ACC112 (cell line): ENCODE measurements around the gene SFI1.
"Not testable (repeated sequence)": the region's sequence is repeated elsewhere in the genome, so short reads cannot be mapped to it uniquely, and the experiment has no call there.

Experiments
- H2AFZ ChIP-seq: fragments of 200-600 bp; sonication (generic); one replicate; pipeline ENCODE4 v1.6.0; 2017; ENCODE audit warnings: antibody characterized with exemption, low read length; ENCODE audit not compliant: unreplicated experiment
- H3K27ac ChIP-seq: fragments of 200-600 bp; sonication (generic); 2 replicates; pipeline ENCODE4 v1.5.1; 2014; ENCODE audit warnings: low read depth, mild to moderate bottlenecking, antibody characterized with exemption, low read length, moderate library complexity
- H3K27me3 ChIP-seq: fragments of 200-600 bp; sonication (generic); 2 replicates; pipeline ENCODE4 v1.6.1; 2014; ENCODE audit warnings: mild to moderate bottlenecking, antibody characterized with exemption, low read length, moderate library complexity, mixed read lengths; ENCODE audit not compliant: insufficient read depth
- H3K36me3 ChIP-seq: fragments of 200-600 bp; sonication (generic); 2 replicates; pipeline ENCODE4 v1.6.1; 2016; ENCODE audit warnings: mild to moderate bottlenecking, antibody characterized with exemption, low read length, moderate library complexity, mixed read lengths; ENCODE audit not compliant: insufficient read depth
- H3K4me1 ChIP-seq: fragments of 200-600 bp; sonication (generic); one replicate; pipeline ENCODE4 v1.6.1; 2016; ENCODE audit warnings: low read length, mixed read lengths; ENCODE audit not compliant: insufficient read depth, unreplicated experiment, control insufficient read depth
- H3K4me3 ChIP-seq: fragments of 200-600 bp; sonication (generic); 2 replicates; pipeline ENCODE4 v1.5.1; 2014; ENCODE audit warnings: mild to moderate bottlenecking, low read depth, low read length
- H3K79me2 ChIP-seq: fragments of 200-600 bp; sonication (generic); one replicate; pipeline ENCODE4 v1.6.0; 2016; ENCODE audit warnings: low read length; ENCODE audit not compliant: control insufficient read depth, unreplicated experiment, insufficient read depth

SFI1 gene

GRCh38 chr22:31491218-31491962 is 4.9 kb upstream of the SFI1 start:
- Histone ChIP-seq H3K27ac (peak overlapping the region; percentile 82; the same call in 1 of the 2 replicates), H3K27me3 (no peaks in the 10 kb centered on the region), H3K36me3 (no peaks in the 10 kb centered on the region), H3K79me2 (peaks cover 23% of the 10 kb centered on the region), H2AFZ (no peak overlapping the region), H3K4me3 (peak overlapping the region; percentile 92), H3K4me1 (peaks cover 15% of the 10 kb centered on the region)

GRCh38 chr22:31492151-31492550 is 4.2 kb upstream of the SFI1 start:
- Histone ChIP-seq H3K79me2 (peaks cover 21% of the 10 kb centered on the region), H3K4me1 (peaks cover 15% of the 10 kb centered on the region), H3K27ac (no peak overlapping the region), H3K27me3 (no peaks in the 10 kb centered on the region), H3K36me3 (no peaks in the 10 kb centered on the region), H2AFZ (no peak overlapping the region), H3K4me3 (no peak overlapping the region)

- not testable (repeated sequence) for H3K27me3 ChIP-seq, H3K36me3 ChIP-seq, H3K27ac ChIP-seq, H3K4me1 ChIP-seq, H3K4me3 ChIP-seq, H2AFZ ChIP-seq
- H3K79me2 ChIP-seq = peaks cover 16% of the 10 kb centered on the region
Observed at GRCh38 chr22:31493355-31493754, 3.0 kb upstream of the SFI1 start.

- Histone ChIP-seq H2AFZ (peak overlapping the region; percentile 89), H3K4me1 (peaks cover 5% of the 10 kb centered on the region), H3K27ac (0 out of 2 replicates have a peak overlapping the region, but pooled peaks have one; percentile 52), H3K36me3 (no peaks in the 10 kb centered on the region), H3K4me3 (peak overlapping the region; percentile 98), H3K79me2 (peaks cover 7% of the 10 kb centered on the region), H3K27me3 (no peaks in the 10 kb centered on the region)
Observed at GRCh38 chr22:31495343-31495742, 993 bp upstream of the SFI1 start.

- H3K27me3 ChIP-seq = no peaks in the 10 kb centered on the region
- H2AFZ ChIP-seq = no peak overlapping the region
- H3K27ac ChIP-seq = peak overlapping the region; percentile 52; the same call in 1 of the 2 replicates
Observed at GRCh38 chr22:31496735-31497146, 405 bp downstream of the SFI1 start.

GRCh38 chr22:31497148-31497938 is 1.0 kb downstream of the SFI1 start:
- no peak overlapping the region for H2AFZ ChIP-seq
- no peaks in the 10 kb centered on the region for H3K4me1 ChIP-seq
- H3K27ac ChIP-seq = no peak overlapping the region
- H3K4me3 ChIP-seq = peak overlapping the region; percentile 98
- H3K36me3 ChIP-seq = no peaks in the 10 kb centered on the region
- peaks cover 9% of the 10 kb centered on the region for H3K79me2 ChIP-seq
- no peaks in the 10 kb centered on the region for H3K27me3 ChIP-seq

More at GRCh38 chr22:31496735-31497146, 405 bp downstream of the SFI1 start:
- H3K36me3 ChIP-seq = no peaks in the 10 kb centered on the region
- peak overlapping the region; percentile 98 for H3K4me3 ChIP-seq
- H3K4me1 ChIP-seq = no peaks in the 10 kb centered on the region
- peaks cover 9% of the 10 kb centered on the region for H3K79me2 ChIP-seq

- Histone ChIP-seq H3K79me2 (peaks cover 15% of the 10 kb centered on the region), H3K4me1 (peaks cover 11% of the 10 kb centered on the region), H2AFZ (no peak overlapping the region), H3K4me3 (no peak overlapping the region), H3K36me3 (no peaks in the 10 kb centered on the region), H3K27me3 (no peaks in the 10 kb centered on the region), H3K27ac (no peak overlapping the region)
Observed at GRCh38 chr22:31501738-31502137, 5.4 kb downstream of the SFI1 start.

- no peak overlapping the region for H3K27ac ChIP-seq
- H3K4me1 ChIP-seq = peaks cover 11% of the 10 kb centered on the region
- no peaks in the 10 kb centered on the region for H3K36me3 ChIP-seq
- peaks cover 8% of the 10 kb centered on the region for H3K79me2 ChIP-seq
- H3K27me3 ChIP-seq = no peaks in the 10 kb centered on the region
- H3K4me3 ChIP-seq = no peak overlapping the region
- no peak overlapping the region for H2AFZ ChIP-seq
Observed at GRCh38 chr22:31503211-31503964, 7.1 kb downstream of the SFI1 start.

- Histone ChIP-seq H3K36me3 (no peaks in the 10 kb centered on the region), H3K79me2 (peaks cover 8% of the 10 kb centered on the region), H3K27ac (peak overlapping the region; percentile 64), H3K4me3 (no peak overlapping the region), H3K27me3 (no peaks in the 10 kb centered on the region), H2AFZ (no peak overlapping the region), H3K4me1 (peaks cover 11% of the 10 kb centered on the region)
Observed at GRCh38 chr22:31504282-31504681, 7.9 kb downstream of the SFI1 start.

- not testable (repeated sequence) for H3K27ac ChIP-seq, H3K79me2 ChIP-seq, H2AFZ ChIP-seq, H3K36me3 ChIP-seq, H3K4me3 ChIP-seq, H3K27me3 ChIP-seq
- H3K4me1 ChIP-seq = peaks cover 11% of the 10 kb centered on the region
Observed at GRCh38 chr22:31507517-31507916, 11.2 kb downstream of the SFI1 start.
